ENCODE results near the gene L1TD1.

L1TD1 gene

DNA sequence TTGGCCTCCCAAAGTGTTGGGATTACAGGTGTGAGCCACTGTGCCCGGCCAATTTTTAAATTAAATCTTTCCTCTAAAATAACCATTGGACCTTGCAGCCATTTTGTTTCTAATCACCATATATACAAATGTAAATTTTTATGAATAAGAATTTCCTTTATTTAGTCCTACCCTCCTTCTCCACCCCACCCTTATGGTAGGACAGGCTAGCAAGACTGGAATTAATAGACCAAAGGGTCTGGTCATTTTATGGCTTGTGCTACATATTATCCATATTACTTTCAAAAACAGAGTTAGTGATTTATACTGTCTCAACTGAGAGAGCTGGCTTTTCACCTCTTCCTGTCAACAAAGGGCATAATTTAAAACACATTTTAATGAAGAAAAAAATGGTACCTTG is 26.5 kb downstream of the L1TD1 start:
- Histone ChIP-seq H3K4me1 (ENCODE audit: control insufficient read depth in 1 of 2, insufficient read depth in 1 of 2, low read depth in 1 of 2, low read length in 1 of 2) (no peaks in the 10 kb centered on the region), H3K9me3 (no peaks in the 10 kb centered on the region), H3K4me3 (ENCODE audit: low read depth in 1 of 2, low read length in 1 of 2) (no peak overlapping the region), H3K27me3 (no peaks in the 10 kb centered on the region), H3K36me3 (no peaks in the 10 kb centered on the region), H3K27ac (no peak overlapping the region)
- TF ChIP-seq, protein P1, sequence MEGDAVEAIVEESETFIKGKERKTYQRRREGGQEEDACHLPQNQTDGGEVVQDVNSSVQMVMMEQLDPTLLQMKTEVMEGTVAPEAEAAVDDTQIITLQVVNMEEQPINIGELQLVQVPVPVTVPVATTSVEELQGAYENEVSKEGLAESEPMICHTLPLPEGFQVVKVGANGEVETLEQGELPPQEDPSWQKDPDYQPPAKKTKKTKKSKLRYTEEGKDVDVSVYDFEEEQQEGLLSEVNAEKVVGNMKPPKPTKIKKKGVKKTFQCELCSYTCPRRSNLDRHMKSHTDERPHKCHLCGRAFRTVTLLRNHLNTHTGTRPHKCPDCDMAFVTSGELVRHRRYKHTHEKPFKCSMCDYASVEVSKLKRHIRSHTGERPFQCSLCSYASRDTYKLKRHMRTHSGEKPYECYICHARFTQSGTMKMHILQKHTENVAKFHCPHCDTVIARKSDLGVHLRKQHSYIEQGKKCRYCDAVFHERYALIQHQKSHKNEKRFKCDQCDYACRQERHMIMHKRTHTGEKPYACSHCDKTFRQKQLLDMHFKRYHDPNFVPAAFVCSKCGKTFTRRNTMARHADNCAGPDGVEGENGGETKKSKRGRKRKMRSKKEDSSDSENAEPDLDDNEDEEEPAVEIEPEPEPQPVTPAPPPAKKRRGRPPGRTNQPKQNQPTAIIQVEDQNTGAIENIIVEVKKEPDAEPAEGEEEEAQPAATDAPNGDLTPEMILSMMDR (IDR thresholded peaks at IDR 0.05): no peak

DNA sequence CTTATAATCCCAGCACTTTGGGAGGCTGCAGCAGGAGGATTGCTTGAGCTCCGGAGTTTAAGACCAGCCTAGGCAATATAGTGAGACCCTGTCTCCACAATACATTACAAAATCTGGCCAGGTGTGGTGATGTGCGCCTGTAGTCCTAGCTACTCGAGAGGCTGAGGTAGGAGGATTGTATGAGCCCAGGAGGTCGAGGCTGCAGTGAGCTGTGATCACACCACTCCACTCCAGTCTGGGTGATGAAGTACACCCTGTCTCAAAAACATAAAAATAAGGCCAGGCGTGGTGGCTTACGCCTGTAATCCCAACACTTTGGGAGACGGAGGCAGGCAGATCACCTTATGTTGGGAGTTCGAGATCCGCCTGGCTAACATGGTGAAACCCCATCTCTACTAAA is 27.7 kb downstream of the L1TD1 start:
- Histone ChIP-seq H3K36me3 (no peaks in the 10 kb centered on the region), H3K4me1 (ENCODE audit: control insufficient read depth in 1 of 2, insufficient read depth in 1 of 2, low read depth in 1 of 2, low read length in 1 of 2) (no peaks in the 10 kb centered on the region), H3K4me3 (ENCODE audit: low read depth in 1 of 2, low read length in 1 of 2) (no peak overlapping the region), H3K9me3 (no peaks in the 10 kb centered on the region), H3K27me3 (no peaks in the 10 kb centered on the region), H3K27ac (no peak overlapping the region)
- TF ChIP-seq, protein P1 (IDR thresholded peaks at IDR 0.05): no peak

DNA sequence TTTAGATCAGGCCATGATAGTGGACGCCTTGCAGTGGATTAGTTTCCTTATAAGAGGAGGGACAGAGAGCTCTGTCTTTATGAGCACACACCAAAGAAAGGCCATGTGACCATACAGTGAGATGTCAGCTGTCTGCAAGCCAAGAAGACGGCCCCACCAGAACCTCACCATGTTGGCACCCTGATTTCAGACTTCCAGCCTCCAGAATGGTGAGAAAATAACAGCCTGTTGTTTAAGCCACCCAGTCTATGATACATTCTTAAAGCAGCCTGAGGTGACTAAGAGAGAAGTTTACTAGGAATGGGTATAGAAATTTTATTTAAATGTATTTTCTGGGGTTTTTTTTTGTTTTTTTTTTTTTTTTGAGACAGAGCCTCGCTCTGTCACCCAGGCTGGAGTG is 29.5 kb downstream of the L1TD1 start:
- no peaks in the 10 kb centered on the region for H3K4me1 ChIP-seq (ENCODE audit: control insufficient read depth in 1 of 2, insufficient read depth in 1 of 2, low read depth in 1 of 2, low read length in 1 of 2)
- H3K36me3 ChIP-seq: no peaks in the 10 kb centered on the region
- no peak overlapping the region for H3K4me3 ChIP-seq (ENCODE audit: low read depth in 1 of 2, low read length in 1 of 2)
- TF ChIP-seq, protein P1 (IDR thresholded peaks at IDR 0.05): no peak
- H3K9me3 ChIP-seq: no peaks in the 10 kb centered on the region
- no peak overlapping the region for H3K27ac ChIP-seq
- no peaks in the 10 kb centered on the region for H3K27me3 ChIP-seq

DNA sequence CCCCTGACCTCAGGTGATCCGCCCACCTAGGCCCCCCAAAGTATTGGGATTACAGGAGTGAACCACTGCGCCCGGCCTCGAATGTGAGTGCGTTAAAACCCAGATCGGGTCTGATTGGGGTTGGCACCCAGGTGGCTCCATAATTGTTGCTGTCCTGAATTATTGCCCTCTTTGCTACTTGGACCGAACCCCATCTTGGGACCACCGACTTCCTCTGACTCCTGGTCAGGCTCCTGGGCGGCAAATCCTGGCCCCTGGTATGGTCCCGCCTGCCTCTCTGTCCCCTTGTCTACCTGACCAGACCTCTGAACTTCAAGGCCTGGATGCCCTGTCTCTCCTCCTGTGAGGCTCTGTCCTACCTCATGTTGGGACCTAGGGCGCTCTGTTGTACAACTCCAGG is 32.8 kb downstream of the L1TD1 start:
- Histone ChIP-seq H3K27ac (no peak overlapping the region), H3K36me3 (no peaks in the 10 kb centered on the region), H3K9me3 (no peaks in the 10 kb centered on the region), H3K4me3 (ENCODE audit: low read depth in 1 of 2, low read length in 1 of 2) (no peak overlapping the region), H3K27me3 (no peaks in the 10 kb centered on the region), H3K4me1 (ENCODE audit: control insufficient read depth in 1 of 2, insufficient read depth in 1 of 2, low read depth in 1 of 2, low read length in 1 of 2) (no peaks in the 10 kb centered on the region)
- TF ChIP-seq, protein P1 (IDR thresholded peaks at IDR 0.05): no peak

DNA sequence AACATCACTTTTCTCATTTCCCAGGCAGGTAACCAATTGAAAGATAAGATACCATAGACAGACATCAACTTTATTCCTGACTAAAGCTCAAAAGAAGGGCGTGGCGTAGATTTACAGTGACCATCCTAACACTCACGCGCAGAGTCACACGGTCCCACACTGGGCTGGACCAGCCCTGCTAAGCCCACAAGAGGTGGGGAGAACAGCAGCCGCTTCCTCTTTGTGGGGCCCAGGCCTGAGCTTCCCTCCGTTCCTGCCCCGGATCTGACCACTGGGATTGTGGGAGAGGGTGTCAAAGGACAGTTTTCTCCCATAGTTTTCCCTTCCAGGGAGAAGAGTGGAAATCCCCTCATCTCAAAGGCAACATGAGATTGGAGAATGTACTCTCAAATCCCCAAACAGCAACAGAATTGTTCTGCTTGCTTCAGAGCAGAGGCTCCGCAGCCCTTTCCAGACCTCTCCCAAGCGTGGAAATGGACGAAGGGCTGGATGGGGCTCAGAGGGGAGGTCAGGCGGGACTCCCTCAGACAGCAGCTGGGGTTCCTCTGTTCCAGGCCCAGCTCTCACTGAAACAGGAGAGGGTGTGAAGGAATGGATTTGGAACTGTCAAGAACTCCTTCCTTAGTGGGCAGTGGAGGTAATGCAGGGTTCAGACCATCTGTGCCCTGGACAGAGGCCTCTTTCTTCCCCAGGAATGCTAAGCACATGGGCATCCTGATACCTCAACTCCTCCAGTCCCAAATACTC is 33.7 kb downstream of the L1TD1 start:
- Histone ChIP-seq H3K27me3 (no peaks in the 10 kb centered on the region), H3K27ac (no peak overlapping the region), H3K36me3 (no peaks in the 10 kb centered on the region), H3K4me3 (ENCODE audit: low read depth in 1 of 2, low read length in 1 of 2) (no peak overlapping the region), H3K4me1 (ENCODE audit: control insufficient read depth in 1 of 2, insufficient read depth in 1 of 2, low read depth in 1 of 2, low read length in 1 of 2) (peaks cover 0 to 3% of the 10 kb centered on the region in 2 experiments), H3K9me3 (no peaks in the 10 kb centered on the region)
- TF ChIP-seq, protein P1 (IDR thresholded peaks at IDR 0.05): no peak
